SIG-M5 treated with dmso at 0.1 percent for 504 hours (cell line): ENCODE results near the gene PNMT.

ENCODE experiments used
- DNase-seq: peaks from one replicate; lab custom pipeline; 2025; ENCODE audit not compliant: unreplicated experiment; lab: John Stamatoyannopoulos, UW

PNMT gene

DNA sequence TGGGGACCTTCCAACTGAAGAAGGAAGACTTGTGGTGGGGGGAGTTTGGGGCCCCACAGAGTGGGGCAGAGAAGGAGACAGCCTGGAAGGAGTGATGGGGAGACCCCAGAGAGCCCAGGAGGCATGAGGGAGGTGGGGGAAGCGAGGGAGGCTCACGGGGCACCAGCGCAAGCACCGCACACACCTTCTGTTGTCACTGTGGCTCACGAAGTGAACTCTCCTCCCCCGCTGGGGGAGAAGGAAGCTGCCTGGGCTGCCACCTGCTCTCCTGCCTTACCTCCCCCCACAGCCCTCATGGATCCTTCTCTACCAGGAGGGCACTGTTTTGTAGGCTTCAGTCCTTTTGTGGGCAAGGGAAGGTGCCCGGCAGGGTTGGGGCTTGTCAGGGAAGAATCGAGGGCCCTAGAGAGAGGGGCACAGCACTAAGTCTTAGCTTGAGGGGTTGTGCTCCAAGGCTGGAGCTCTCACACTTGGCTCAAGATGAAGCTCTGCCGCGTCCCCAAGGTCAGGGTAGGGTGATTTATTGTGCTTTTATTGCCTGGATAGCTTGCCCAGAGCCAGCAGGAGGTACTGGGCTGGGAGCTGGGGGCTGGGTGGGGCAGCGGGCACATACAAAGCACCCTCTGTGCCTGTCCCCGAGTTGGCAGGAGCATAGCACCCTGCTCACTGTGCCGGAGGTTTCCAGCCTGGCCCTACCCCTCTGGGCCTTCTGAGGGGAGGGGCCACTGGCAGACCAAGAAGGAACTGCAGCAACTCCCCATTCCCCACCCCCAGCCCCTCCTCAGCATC, 35.9 kb upstream of the PNMT start:
- no peak for DNase-seq

DNA sequence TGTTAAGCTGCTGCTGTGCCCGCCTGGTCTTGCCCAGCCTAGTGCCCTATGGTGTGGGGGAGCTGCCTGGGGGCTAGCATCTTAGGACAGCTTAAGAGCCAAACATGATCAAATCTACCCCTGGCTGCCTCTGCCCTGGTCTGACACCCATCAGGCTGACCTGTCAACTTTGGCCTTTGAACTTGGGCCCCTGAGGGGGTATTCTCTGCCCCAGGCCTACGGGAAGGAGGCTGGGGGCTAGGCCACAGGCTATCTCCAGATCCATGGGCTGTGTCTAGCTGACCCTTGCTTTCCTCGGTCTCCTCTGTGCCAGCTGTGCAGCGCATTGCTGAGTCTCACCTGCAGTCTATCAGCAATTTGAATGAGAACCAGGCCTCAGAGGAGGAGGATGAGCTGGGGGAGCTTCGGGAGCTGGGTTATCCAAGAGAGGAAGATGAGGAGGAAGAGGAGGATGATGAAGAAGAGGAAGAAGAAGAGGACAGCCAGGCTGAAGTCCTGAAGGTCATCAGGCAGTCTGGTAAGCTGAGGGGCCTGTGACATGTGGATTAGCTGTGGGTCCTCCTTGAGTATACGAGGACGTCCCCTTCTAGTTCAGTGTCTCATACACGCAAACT, 34.6 kb upstream of the PNMT start:
- no peak for DNase-seq

- peak; percentile 61 for DNase-seq
Measured at GRCh38 chr17:39634384-39634871, 33.8 kb upstream of the PNMT start.

DNA sequence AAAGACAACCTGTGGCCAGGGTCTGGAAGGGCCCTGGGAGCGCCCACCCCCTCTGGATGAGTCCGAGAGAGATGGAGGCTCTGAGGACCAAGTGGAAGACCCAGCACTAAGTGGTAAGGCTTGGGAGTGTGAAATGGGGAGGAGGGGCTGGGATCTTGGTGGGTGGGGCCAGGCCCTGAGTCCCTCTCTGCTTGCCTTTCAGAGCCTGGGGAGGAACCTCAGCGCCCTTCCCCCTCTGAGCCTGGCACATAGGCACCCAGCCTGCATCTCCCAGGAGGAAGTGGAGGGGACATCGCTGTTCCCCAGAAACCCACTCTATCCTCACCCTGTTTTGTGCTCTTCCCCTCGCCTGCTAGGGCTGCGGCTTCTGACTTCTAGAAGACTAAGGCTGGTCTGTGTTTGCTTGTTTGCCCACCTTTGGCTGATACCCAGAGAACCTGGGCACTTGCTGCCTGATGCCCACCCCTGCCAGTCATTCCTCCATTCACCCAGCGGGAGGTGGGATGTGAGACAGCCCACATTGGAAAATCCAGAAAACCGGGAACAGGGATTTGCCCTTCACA, 32.6 kb upstream of the PNMT start:
- no peak for DNase-seq

DNA sequence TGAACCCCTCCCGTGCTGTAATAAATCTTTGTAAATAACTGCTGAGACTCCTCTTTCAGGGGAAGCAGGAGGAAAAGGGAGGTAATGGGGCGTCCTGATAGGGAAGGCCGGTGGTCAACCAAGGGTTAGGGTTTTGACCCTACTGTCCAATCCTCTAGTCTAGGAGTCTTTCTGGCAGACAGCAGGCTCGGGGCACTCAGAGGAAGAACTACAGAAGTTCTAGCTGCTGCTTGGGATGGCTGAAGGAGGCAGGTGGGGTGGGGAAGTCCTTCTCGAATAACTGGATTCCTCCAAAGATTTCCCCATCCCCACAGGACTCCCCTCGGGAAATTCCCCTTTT, 31.7 kb upstream of the PNMT start:
- DNase-seq: peak; percentile 32

GRCh38 chr17:39636927-39637736, 31.1 kb upstream of the PNMT start, which contains the start of gene STARD3:
Gene STARD3 (plus strand): TSS chr17:39637144. CDS start chr17:39653532, 16,388 bp downstream.
- DNase-seq: peak; percentile 82

DNA sequence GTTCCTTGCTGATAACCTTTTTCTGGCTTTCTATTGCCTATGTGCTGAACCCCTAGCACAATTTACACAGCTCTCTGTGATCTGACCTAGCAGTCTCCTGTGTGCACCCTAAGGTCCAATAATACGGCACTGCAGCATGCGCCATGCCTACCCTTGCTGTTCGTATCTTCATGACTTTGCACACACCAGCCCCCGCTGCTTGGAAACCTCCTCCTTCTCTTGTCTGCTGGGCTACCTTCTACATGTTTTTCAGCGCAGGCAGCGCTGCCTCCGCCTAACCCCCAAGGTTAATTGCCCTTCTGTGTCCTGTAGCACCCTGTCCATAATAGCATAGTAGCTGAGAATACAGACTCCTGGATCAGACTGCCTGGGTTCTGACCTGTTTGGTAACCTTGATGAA, 29.9 kb upstream of the PNMT start:
- DNase-seq: no peak

DNA sequence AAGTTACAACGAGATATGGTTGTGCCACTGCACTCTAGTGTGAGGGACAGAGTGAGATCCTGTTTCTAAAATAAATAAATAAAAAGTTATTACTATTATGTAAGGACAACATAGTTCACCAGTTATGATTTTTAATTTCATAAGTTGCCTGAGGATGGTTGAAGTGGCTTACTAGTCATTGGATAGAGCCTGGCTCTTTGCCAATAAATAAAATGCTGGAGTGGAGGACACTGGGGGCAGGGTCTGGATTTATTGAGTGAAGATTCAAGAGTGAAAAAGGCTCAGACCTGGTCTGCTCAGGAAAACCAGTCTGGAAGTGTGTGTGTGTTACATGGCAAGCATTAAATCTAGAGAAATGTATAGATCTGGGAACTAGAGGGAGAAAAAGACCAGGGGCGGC, 29.2 kb upstream of the PNMT start:
- no peak for DNase-seq

DNA sequence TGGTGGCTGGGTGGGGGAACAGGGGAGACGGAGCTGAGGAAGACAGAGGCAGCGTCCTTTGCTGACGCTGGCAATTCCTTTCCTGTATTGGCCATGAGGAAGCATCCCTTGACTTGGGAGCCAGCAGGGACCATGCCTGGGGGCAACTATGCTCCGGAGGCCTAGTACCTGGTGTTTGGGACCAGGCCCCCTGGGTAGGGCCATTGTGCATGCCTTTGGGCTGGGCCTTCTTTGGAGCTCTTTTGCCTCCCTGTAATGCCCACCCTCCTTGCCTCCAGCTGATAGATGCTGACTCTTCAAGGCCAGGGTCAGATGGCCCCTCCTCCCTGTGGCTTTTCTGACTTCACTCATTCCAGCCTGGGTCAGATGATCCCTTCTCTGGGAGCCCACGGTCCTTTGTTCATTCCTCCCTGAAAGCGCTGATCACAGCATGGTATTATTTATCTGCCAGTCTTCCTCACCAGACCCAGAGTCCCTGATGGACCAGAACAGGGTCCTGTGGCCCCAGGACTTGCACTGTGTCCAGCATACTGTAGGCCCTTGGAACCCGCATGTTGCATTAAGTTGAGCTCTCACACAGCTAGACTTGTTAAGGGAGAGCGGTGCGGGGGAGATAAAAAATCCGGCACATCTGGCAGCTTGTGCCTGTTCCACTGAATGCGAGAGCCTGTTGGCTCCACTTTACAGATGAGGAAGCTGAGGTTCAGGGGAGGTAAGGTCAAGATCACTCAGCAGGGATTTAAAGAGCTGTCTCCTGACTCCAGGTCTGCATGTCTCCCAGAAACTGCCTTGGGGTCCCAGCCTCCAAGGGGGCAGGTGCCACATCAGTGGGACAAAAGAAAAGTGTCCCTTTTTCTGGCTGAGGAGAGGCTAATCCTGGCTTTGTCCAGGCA, 28.4 kb upstream of the PNMT start:
- no peak for DNase-seq

GRCh38 chr17:39640591-39641031, 27.6 kb upstream of the PNMT start:
- no peak for DNase-seq

- DNase-seq: no peak
Measured at GRCh38 chr17:39641097-39641496, 27.2 kb upstream of the PNMT start.

GRCh38 chr17:39641883-39642282, 26.4 kb upstream of the PNMT start:
- no peak for DNase-seq

- DNase-seq: no peak
Measured at GRCh38 chr17:39642291-39643074, 25.8 kb upstream of the PNMT start.

GRCh38 chr17:39643271-39643670, 25.0 kb upstream of the PNMT start:
- DNase-seq: no peak

DNA sequence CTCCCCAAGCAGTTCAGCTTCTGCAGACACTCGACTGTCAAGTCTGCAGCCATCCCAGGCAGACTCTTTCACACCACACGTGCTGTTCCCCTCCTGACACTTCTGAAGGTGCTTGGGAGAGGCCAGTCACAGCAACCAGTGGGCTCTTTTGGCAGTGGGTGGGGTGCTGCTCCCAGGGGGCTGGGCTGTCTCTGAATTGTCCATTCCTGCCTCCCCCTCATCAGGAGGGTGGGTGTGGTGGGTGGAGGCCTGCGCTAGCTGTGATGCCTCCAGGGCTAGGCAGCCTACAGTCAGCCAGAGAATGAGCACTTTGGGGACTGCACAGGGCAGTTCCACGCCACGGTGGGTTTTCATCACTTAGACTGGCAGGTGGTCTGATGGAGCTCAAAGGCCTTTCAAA, 21.0 kb upstream of the PNMT start:
- DNase-seq: no peak

- DNase-seq: no peak
Measured at GRCh38 chr17:39648616-39649366, 19.5 kb upstream of the PNMT start.

DNA sequence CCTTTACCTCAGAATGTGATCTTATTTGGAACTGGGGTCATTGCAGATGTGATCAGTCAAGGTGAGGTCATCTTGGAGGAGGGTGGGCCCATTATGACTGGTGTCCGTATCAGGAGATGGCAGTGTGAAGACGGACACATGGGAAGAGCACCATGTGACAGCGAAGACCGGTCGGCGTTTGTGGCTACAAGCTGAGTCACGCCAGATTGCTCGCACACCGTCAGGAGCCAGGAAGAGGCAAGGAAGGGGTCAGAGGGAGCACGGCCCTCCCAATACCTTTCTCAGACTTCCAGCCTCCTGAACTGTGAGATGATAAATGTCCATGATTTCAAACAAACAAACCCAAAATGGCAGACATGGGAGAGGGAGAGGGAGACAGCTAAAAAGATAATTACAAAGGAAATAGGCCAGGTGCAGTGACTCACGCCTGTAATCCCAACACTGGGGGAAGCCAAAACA, 18.1 kb upstream of the PNMT start:
- DNase-seq: no peak

- DNase-seq: no peak
Measured at GRCh38 chr17:39651923-39652586, 16.2 kb upstream of the PNMT start.
